ENCODE measurements around the gene JMJD8. TPM values are rescaled to one million over a fixed set of nuclear protein-coding genes. Genes with fewer than 3 reads are reported as not detected.
"Not testable (repeated sequence)": the region's sequence is repeated elsewhere in the genome, so short reads cannot be mapped to it uniquely, and the experiment has no call there.

JMJD8 gene
- total RNA-seq, 1 experiment from 2014 or later, result 81.3 TPM

GRCh38 chr16:714079-714478, 29.9 kb upstream of the JMJD8 start:
- peaks cover 8% of the 10 kb centered on the region; the same call in 1 of the 2 replicates for H4K20me1 ChIP-seq (ENCODE audit: low read length)
- TF ChIP-seq EZH2 (IDR thresholded peaks at IDR 0.05; ENCODE audit: low read length, unreplicated experiment), result no peak
- no peak for TF ChIP-seq CTCF (conservative IDR thresholded peaks at IDR 0.05; ENCODE audit: low read depth, low read length)
- TF ChIP-seq EZH2phosphoT487 (IDR thresholded peaks at IDR 0.05; ENCODE audit: borderline replicate concordance, low read length), result no peak
- H3K27ac ChIP-seq (ENCODE audit: low read length), result peak overlapping the region; percentile 63
- H2AFZ ChIP-seq (ENCODE audit: low read length), result 0 out of 2 replicates have a peak overlapping the region, but pooled peaks have one; percentile 48
- H3K27me3 ChIP-seq (ENCODE audit: low read length), result 0 out of 2 replicates have a peak, but pooled peaks cover 2% of the 10 kb centered on the region
- ATAC-seq, result peak; percentile 10; the same call in 1 of the 2 replicates
- H3F3A ChIP-seq (ENCODE audit: low read length, unreplicated experiment), result no peaks in the 10 kb centered on the region
- no peaks in the 10 kb centered on the region for H3K36me3 ChIP-seq (ENCODE audit: low read depth, low read length)
- no peaks in the 10 kb centered on the region for H3K9me2 ChIP-seq (replicated peaks; ENCODE audit: low read length)
- peaks cover 25% of the 10 kb centered on the region for H3K4me1 ChIP-seq (ENCODE audit: insufficient read depth, low read length)
- BruUV-seq (replicated peaks), result no TSS peak
- H3K9me3 ChIP-seq (ENCODE audit: low read length), result no peaks in the 10 kb centered on the region
- peak overlapping the region; percentile 58 for H3K4me2 ChIP-seq (ENCODE audit: low read length)
- DNase-seq, result peak; percentile 51
- no peak overlapping the region for H3K4me3 ChIP-seq (ENCODE audit: low read length)
- peaks cover 19% of the 10 kb centered on the region for H3K79me2 ChIP-seq (ENCODE audit: low read length)
- ChIA-PET CTCF (interaction anchor here (0.5 kb wide), 1 partner anchor 12 kb away, joined by 3 read pairs; the partner anchor contains the start of gene CCDC78), POLR2A (ENCODE audit: unreplicated experiment) (interaction anchor here (0.5 kb wide), 1 partner anchor 14 kb away, joined by 3 read pairs; no protein-coding TSS in a partner anchor)
- H3K9ac ChIP-seq (ENCODE audit: low read length), result peak overlapping the region; percentile 29; the same call in 1 of the 2 replicates
- intact Hi-C loops (cut with micrococcal nuclease), result loop anchor here (10.0 kb wide), 1 partner anchor 71 kb away; the partner anchor contains the start of genes CHTF18 and RPUSD1

GRCh38 chr16:712740-713250, 28.7 kb upstream of the JMJD8 start:
- CTCF ChIA-PET, result interaction anchor here (1.0 to 1.3 kb wide), 5 partner anchors 13 to 83 kb away, joined by 3 to 6 read pairs (median 5); partner anchors contain the start of genes CCDC78, CHTF18, CIAO3 and RPUSD1
- not testable (repeated sequence) for BruUV-seq (replicated peaks)
- peak; percentile 56 for TF ChIP-seq CTCF (conservative IDR thresholded peaks at IDR 0.05; ENCODE audit: low read depth, low read length)

More at GRCh38 chr16:712740-713250, 28.7 kb upstream of the JMJD8 start:
- Histone ChIP-seq H3K4me1 (ENCODE audit: insufficient read depth, low read length) (peaks cover 22% of the 10 kb centered on the region), H3K27ac (ENCODE audit: low read length) (peak overlapping the region; percentile 61), H3K79me2 (ENCODE audit: low read length) (peaks cover 19% of the 10 kb centered on the region), H3K27me3 (ENCODE audit: low read length) (peaks cover 12% of the 10 kb centered on the region)
- intact Hi-C loops (cut with micrococcal nuclease), result loop anchor here (1.0 to 10.0 kb wide), 2 partner anchors 8 to 72 kb away; partner anchors contain the start of genes CHTF18 and RPUSD1
- not testable (repeated sequence) for H3K9ac ChIP-seq (ENCODE audit: low read length); H4K20me1 ChIP-seq (ENCODE audit: low read length); H2AFZ ChIP-seq (ENCODE audit: low read length); H3K4me2 ChIP-seq (ENCODE audit: low read length); H3K9me2 ChIP-seq (replicated peaks; ENCODE audit: low read length); H3K9me3 ChIP-seq (ENCODE audit: low read length); H3K36me3 ChIP-seq (ENCODE audit: low read depth, low read length); H3F3A ChIP-seq (ENCODE audit: low read length, unreplicated experiment); H3K4me3 ChIP-seq (ENCODE audit: low read length)
- DNase-seq, result peak; percentile 96
- peak; percentile 50 for ATAC-seq
- POLR2A ChIA-PET (ENCODE audit: unreplicated experiment), result interaction anchor here (1.2 to 1.3 kb wide), 2 partner anchors 8 to 15 kb away, joined by 5 to 6 read pairs; partner anchors contain the start of gene ANTKMT

Measured in PC-3 (cell line).